ENCODE results near the gene RET. TPM values are rescaled to one million over a fixed set of nuclear protein-coding genes. Genes with fewer than 3 reads are reported as not detected.

The RET gene
- total RNA-seq, 1 donor from 2014 or later, result 1.0 TPM

DNA sequence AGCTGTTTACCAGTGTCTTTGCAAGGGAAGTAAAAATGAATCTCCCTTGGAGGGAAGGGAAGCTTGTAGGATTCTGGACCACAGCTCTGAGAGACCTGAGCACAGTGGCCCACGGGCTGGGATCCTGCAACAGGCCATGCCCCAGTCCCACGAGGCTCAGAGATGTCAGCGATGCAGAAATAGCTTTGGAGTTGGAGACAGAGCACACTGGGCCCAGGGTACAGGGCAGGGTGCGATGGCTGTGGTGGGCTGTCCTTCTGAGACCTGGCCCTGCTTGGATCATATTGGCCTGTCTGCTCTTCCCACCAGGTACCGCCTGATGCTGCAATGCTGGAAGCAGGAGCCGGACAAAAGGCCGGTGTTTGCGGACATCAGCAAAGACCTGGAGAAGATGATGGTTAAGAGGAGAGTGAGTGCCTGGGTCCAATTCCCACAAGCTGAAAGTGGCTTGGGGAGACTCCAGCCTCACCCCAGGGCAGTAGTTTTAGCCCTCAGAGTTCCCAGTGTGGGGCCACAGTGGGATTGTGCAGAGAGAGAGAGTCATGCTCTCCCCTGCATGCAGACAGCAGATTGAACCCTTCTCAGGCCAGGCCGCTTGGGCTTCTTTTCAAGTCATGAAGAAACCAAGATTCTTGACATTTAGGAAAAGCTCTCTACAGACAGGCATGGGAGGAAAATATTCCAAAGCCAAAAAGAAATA is 47.9 kb downstream of the RET start:
- no peak for ATAC-seq

DNA sequence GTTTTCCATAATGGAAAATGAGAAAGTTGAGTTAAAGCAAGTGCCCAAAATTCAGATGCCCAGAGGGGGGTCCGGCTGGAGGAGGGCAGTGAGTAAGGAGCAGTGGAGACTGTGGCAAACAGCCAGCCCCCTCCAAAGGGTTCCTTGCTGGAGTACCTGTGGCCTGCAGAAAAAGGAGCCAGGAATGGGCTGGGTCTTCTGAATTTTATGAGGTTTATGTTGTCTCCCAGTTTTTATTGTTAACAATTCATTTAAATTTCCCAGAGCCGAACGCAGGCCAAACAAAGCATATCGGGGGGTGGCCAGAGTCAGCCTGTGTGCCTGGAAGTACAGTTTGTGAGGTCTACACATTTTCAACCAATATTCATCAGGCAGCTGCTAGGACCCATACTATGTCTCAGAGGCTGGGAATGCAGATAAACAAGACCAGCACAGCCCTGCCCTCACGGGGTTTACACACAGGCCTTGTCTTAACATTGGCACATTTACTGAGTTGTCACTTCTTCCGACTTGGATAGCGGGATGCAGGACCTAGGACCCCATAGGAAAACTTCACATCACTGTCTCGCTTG is 48.5 kb downstream of the RET start:
- H3K9me3 ChIP-seq, result no peaks in the 10 kb centered on the region
- H3K4me3 ChIP-seq, result no peak overlapping the region
- TF ChIP-seq, protein P1, sequence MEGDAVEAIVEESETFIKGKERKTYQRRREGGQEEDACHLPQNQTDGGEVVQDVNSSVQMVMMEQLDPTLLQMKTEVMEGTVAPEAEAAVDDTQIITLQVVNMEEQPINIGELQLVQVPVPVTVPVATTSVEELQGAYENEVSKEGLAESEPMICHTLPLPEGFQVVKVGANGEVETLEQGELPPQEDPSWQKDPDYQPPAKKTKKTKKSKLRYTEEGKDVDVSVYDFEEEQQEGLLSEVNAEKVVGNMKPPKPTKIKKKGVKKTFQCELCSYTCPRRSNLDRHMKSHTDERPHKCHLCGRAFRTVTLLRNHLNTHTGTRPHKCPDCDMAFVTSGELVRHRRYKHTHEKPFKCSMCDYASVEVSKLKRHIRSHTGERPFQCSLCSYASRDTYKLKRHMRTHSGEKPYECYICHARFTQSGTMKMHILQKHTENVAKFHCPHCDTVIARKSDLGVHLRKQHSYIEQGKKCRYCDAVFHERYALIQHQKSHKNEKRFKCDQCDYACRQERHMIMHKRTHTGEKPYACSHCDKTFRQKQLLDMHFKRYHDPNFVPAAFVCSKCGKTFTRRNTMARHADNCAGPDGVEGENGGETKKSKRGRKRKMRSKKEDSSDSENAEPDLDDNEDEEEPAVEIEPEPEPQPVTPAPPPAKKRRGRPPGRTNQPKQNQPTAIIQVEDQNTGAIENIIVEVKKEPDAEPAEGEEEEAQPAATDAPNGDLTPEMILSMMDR (IDR thresholded peaks at IDR 0.05), result no peak
- no peaks in the 10 kb centered on the region for H3K36me3 ChIP-seq
- H3K4me1 ChIP-seq, result no peaks in the 10 kb centered on the region
- H3K27me3 ChIP-seq, result no peaks in the 10 kb centered on the region
- DNase-seq (no peak), ATAC-seq (no peak)
- intact Hi-C loops (cut with DNase I), result no loop called here
- H3K27ac ChIP-seq, result no peak overlapping the region

More for the DNA sequence above, 47.9 kb downstream of the RET start:
- H3K27ac ChIP-seq, result no peak overlapping the region
- no peaks in the 10 kb centered on the region for H3K4me1 ChIP-seq
- H3K9me3 ChIP-seq, result no peaks in the 10 kb centered on the region
- H3K36me3 ChIP-seq, result no peaks in the 10 kb centered on the region
- TF ChIP-seq, protein P1 (IDR thresholded peaks at IDR 0.05), result no peak
- no peaks in the 10 kb centered on the region for H3K27me3 ChIP-seq
- intact Hi-C loops (cut with DNase I), result no loop called here
- no peak for DNase-seq
- no peak overlapping the region for H3K4me3 ChIP-seq

DNA sequence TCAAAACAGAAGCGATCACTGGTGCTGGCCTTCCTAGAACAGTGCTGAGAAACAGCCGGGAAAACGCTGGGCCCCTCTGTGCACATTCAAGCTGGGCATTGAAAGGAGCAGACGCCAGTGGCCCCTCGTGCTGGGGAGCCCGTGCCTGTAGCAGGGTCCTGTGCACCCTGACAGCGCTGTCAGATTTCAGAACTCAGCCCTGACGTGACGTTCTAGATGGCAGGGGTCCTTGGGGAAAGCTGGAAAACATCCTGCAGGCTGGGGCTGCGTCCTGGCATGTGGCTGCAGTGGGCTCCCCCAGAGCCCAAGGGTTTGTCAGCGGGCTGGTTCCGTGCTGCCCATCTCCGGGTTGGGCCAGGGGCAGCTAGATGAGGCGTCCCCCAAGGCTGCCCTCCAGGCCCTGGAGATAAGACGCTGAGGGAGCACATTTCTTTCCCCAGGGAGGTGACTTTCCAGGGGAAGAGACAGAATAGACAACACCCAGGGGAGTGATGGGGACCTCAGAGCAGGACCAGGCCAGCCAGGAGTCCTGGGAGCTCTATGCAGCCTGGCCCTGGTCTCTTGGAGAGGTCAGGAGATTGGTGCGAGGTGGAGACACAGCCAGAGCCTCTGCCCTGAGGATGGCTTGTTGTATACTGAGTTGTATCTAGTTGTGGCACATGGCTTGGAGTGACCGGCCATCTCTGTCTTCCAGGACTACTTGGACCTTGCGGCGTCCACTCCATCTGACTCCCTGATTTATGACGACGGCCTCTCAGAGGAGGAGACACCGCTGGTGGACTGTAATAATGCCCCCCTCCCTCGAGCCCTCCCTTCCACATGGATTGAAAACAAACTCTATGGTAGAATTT is 49.2 kb downstream of the RET start:
- TF ChIP-seq, protein P1 (IDR thresholded peaks at IDR 0.05), result no peak
- intact Hi-C loops (cut with DNase I), result no loop called here
- no peaks in the 10 kb centered on the region for H3K36me3 ChIP-seq
- no peak for ATAC-seq
- H3K9me3 ChIP-seq, result no peaks in the 10 kb centered on the region
- H3K27me3 ChIP-seq, result no peaks in the 10 kb centered on the region
- no peak overlapping the region for H3K4me3 ChIP-seq
- DNase-seq, result peak; percentile 48
- H3K27ac ChIP-seq, result no peak overlapping the region
- H3K4me1 ChIP-seq, result no peaks in the 10 kb centered on the region

GRCh38 chr10:43126759-43127424 is 50.0 kb downstream of the RET start:
- DNase-seq (peak; percentile 60), ATAC-seq (no peak)
- Histone ChIP-seq H3K4me1 (no peaks in the 10 kb centered on the region), H3K9me3 (no peaks in the 10 kb centered on the region), H3K36me3 (no peaks in the 10 kb centered on the region), H3K27ac (no peak overlapping the region), H3K4me3 (no peak overlapping the region), H3K27me3 (no peaks in the 10 kb centered on the region)
- TF ChIP-seq, protein P1 (IDR thresholded peaks at IDR 0.05), result no peak
- intact Hi-C loops (cut with DNase I), result no loop called here

GRCh38 chr10:43127442-43127841 is 50.6 kb downstream of the RET start:
- Histone ChIP-seq H3K36me3 (no peaks in the 10 kb centered on the region), H3K9me3 (no peaks in the 10 kb centered on the region), H3K4me3 (no peak overlapping the region), H3K27ac (no peak overlapping the region), H3K27me3 (no peaks in the 10 kb centered on the region), H3K4me1 (no peaks in the 10 kb centered on the region)
- TF ChIP-seq, protein P1 (IDR thresholded peaks at IDR 0.05), result no peak
- DNase-seq (no peak), ATAC-seq (no peak)
- intact Hi-C loops (cut with DNase I), result no loop called here

All from upper lobe of right lung (tissue), 1 donor.